ENCODE results near the gene DISC1.

The DISC1 gene

GRCh38 chr1:232047473-232047872 is 420.9 kb downstream of the DISC1 start:
- Histone ChIP-seq H3K9me3 (ENCODE audit: control insufficient read depth in 1 of 2, low read length in 2 of 2) (no peaks in the 10 kb centered on the region), H3K36me3 (ENCODE audit: control insufficient read depth in 1 of 2, insufficient read depth in 2 of 2, low read length in 2 of 2) (no peaks in the 10 kb centered on the region), H3K4me1 (ENCODE audit: control insufficient read depth in 1 of 2, insufficient read depth in 2 of 2, low read length in 2 of 2) (no peaks in the 10 kb centered on the region), H3K4me3 (ENCODE audit: low read depth in 1 of 2, low read length in 2 of 2) (no peak overlapping the region), H3K9ac (ENCODE audit: low read depth in 1 of 2, low read length in 2 of 2) (no peak overlapping the region), H3K27me3 (ENCODE audit: control insufficient read depth in 1 of 2, insufficient read depth in 2 of 2, low read length in 2 of 2) (no peaks in the 10 kb centered on the region), H3K27ac (ENCODE audit: low read depth, low read length) (no peak overlapping the region)

- H3K4me1 ChIP-seq (ENCODE audit: control insufficient read depth in 1 of 2, insufficient read depth in 2 of 2, low read length in 2 of 2) = no peaks in the 10 kb centered on the region
- no peak overlapping the region for H3K4me3 ChIP-seq (ENCODE audit: low read depth in 1 of 2, low read length in 2 of 2)
- H3K9me3 ChIP-seq (ENCODE audit: control insufficient read depth in 1 of 2, low read length in 2 of 2) = no peaks in the 10 kb centered on the region
- H3K27me3 ChIP-seq (ENCODE audit: control insufficient read depth in 1 of 2, insufficient read depth in 2 of 2, low read length in 2 of 2) = no peaks in the 10 kb centered on the region
- no peak overlapping the region for H3K9ac ChIP-seq (ENCODE audit: low read depth in 1 of 2, low read length in 2 of 2)
- no peak overlapping the region for H3K27ac ChIP-seq (ENCODE audit: low read depth, low read length)
- no peaks in the 10 kb centered on the region for H3K36me3 ChIP-seq (ENCODE audit: control insufficient read depth in 1 of 2, insufficient read depth in 2 of 2, low read length in 2 of 2)
These were observed 421.9 kb downstream of the DISC1 start for GRCh38 chr1:232048481-232048880.

- Histone ChIP-seq H3K9ac (ENCODE audit: low read depth in 1 of 2, low read length in 2 of 2) (no peak overlapping the region), H3K4me1 (ENCODE audit: control insufficient read depth in 1 of 2, insufficient read depth in 2 of 2, low read length in 2 of 2) (no peaks in the 10 kb centered on the region), H3K4me3 (ENCODE audit: low read depth in 1 of 2, low read length in 2 of 2) (no peak overlapping the region), H3K9me3 (ENCODE audit: control insufficient read depth in 1 of 2, low read length in 2 of 2) (no peaks in the 10 kb centered on the region), H3K27me3 (ENCODE audit: control insufficient read depth in 1 of 2, insufficient read depth in 2 of 2, low read length in 2 of 2) (no peaks in the 10 kb centered on the region), H3K36me3 (ENCODE audit: control insufficient read depth in 1 of 2, insufficient read depth in 2 of 2, low read length in 2 of 2) (no peaks in the 10 kb centered on the region), H3K27ac (ENCODE audit: low read depth, low read length) (no peak overlapping the region)
These were observed 422.7 kb downstream of the DISC1 start for GRCh38 chr1:232049335-232049734.

GRCh38 chr1:232057217-232057895 is 430.8 kb downstream of the DISC1 start:
- Histone ChIP-seq H3K36me3 (ENCODE audit: control insufficient read depth in 1 of 2, insufficient read depth in 2 of 2, low read length in 2 of 2) (no peaks in the 10 kb centered on the region), H3K27me3 (ENCODE audit: control insufficient read depth in 1 of 2, insufficient read depth in 2 of 2, low read length in 2 of 2) (no peaks in the 10 kb centered on the region), H3K4me1 (ENCODE audit: control insufficient read depth in 1 of 2, insufficient read depth in 2 of 2, low read length in 2 of 2) (no peaks in the 10 kb centered on the region), H3K9me3 (ENCODE audit: control insufficient read depth in 1 of 2, low read length in 2 of 2) (no peaks in the 10 kb centered on the region), H3K4me3 (ENCODE audit: low read depth in 1 of 2, low read length in 2 of 2) (no peak overlapping the region), H3K27ac (ENCODE audit: low read depth, low read length) (no peak overlapping the region), H3K9ac (ENCODE audit: low read depth in 1 of 2, low read length in 2 of 2) (no peak overlapping the region)

GRCh38 chr1:232057896-232058274 is 431.3 kb downstream of the DISC1 start:
- no peak overlapping the region for H3K4me3 ChIP-seq (ENCODE audit: low read depth in 1 of 2, low read length in 2 of 2)
- no peaks in the 10 kb centered on the region for H3K36me3 ChIP-seq (ENCODE audit: control insufficient read depth in 1 of 2, insufficient read depth in 2 of 2, low read length in 2 of 2)
- H3K4me1 ChIP-seq (ENCODE audit: control insufficient read depth in 1 of 2, insufficient read depth in 2 of 2, low read length in 2 of 2) = no peaks in the 10 kb centered on the region
- H3K27ac ChIP-seq (ENCODE audit: low read depth, low read length) = no peak overlapping the region
- H3K9ac ChIP-seq (ENCODE audit: low read depth in 1 of 2, low read length in 2 of 2) = no peak overlapping the region
- no peaks in the 10 kb centered on the region for H3K27me3 ChIP-seq (ENCODE audit: control insufficient read depth in 1 of 2, insufficient read depth in 2 of 2, low read length in 2 of 2)
- no peaks in the 10 kb centered on the region for H3K9me3 ChIP-seq (ENCODE audit: control insufficient read depth in 1 of 2, low read length in 2 of 2)

GRCh38 chr1:232059726-232060374 is 433.3 kb downstream of the DISC1 start:
- H3K27ac ChIP-seq (ENCODE audit: low read depth, low read length) = no peak overlapping the region
- H3K4me3 ChIP-seq (ENCODE audit: low read depth in 1 of 2, low read length in 2 of 2) = no peak overlapping the region
- no peaks in the 10 kb centered on the region for H3K27me3 ChIP-seq (ENCODE audit: control insufficient read depth in 1 of 2, insufficient read depth in 2 of 2, low read length in 2 of 2)
- H3K4me1 ChIP-seq (ENCODE audit: control insufficient read depth in 1 of 2, insufficient read depth in 2 of 2, low read length in 2 of 2) = no peaks in the 10 kb centered on the region
- H3K9ac ChIP-seq (ENCODE audit: low read depth in 1 of 2, low read length in 2 of 2) = no peak overlapping the region
- H3K36me3 ChIP-seq (ENCODE audit: control insufficient read depth in 1 of 2, insufficient read depth in 2 of 2, low read length in 2 of 2) = no peaks in the 10 kb centered on the region
- H3K9me3 ChIP-seq (ENCODE audit: control insufficient read depth in 1 of 2, low read length in 2 of 2) = no peaks in the 10 kb centered on the region

GRCh38 chr1:232062967-232063366 is 436.4 kb downstream of the DISC1 start:
- Histone ChIP-seq H3K9ac (ENCODE audit: low read depth in 1 of 2, low read length in 2 of 2) (no peak overlapping the region), H3K27ac (ENCODE audit: low read depth, low read length) (no peak overlapping the region), H3K4me3 (ENCODE audit: low read depth in 1 of 2, low read length in 2 of 2) (no peak overlapping the region), H3K27me3 (ENCODE audit: control insufficient read depth in 1 of 2, insufficient read depth in 2 of 2, low read length in 2 of 2) (no peaks in the 10 kb centered on the region), H3K4me1 (ENCODE audit: control insufficient read depth in 1 of 2, insufficient read depth in 2 of 2, low read length in 2 of 2) (no peaks in the 10 kb centered on the region), H3K9me3 (ENCODE audit: control insufficient read depth in 1 of 2, low read length in 2 of 2) (no peaks in the 10 kb centered on the region), H3K36me3 (ENCODE audit: control insufficient read depth in 1 of 2, insufficient read depth in 2 of 2, low read length in 2 of 2) (no peaks in the 10 kb centered on the region)

GRCh38 chr1:232066521-232066920 is 439.9 kb downstream of the DISC1 start:
- no peak overlapping the region for H3K27ac ChIP-seq (ENCODE audit: low read depth, low read length)
- H3K9me3 ChIP-seq (ENCODE audit: control insufficient read depth in 1 of 2, low read length in 2 of 2) = no peaks in the 10 kb centered on the region
- H3K4me3 ChIP-seq (ENCODE audit: low read depth in 1 of 2, low read length in 2 of 2) = no peak overlapping the region
- no peaks in the 10 kb centered on the region for H3K27me3 ChIP-seq (ENCODE audit: control insufficient read depth in 1 of 2, insufficient read depth in 2 of 2, low read length in 2 of 2)
- H3K36me3 ChIP-seq (ENCODE audit: control insufficient read depth in 1 of 2, insufficient read depth in 2 of 2, low read length in 2 of 2) = no peaks in the 10 kb centered on the region
- H3K4me1 ChIP-seq (ENCODE audit: control insufficient read depth in 1 of 2, insufficient read depth in 2 of 2, low read length in 2 of 2) = no peaks in the 10 kb centered on the region
- H3K9ac ChIP-seq (ENCODE audit: low read depth in 1 of 2, low read length in 2 of 2) = no peak overlapping the region

GRCh38 chr1:232074265-232074664 is 447.7 kb downstream of the DISC1 start:
- H3K9me3 ChIP-seq (ENCODE audit: control insufficient read depth in 1 of 2, low read length in 2 of 2) = no peaks in the 10 kb centered on the region
- H3K4me3 ChIP-seq (ENCODE audit: low read depth in 1 of 2, low read length in 2 of 2) = no peak overlapping the region
- H3K9ac ChIP-seq (ENCODE audit: low read depth in 1 of 2, low read length in 2 of 2) = no peak overlapping the region
- no peaks in the 10 kb centered on the region for H3K27me3 ChIP-seq (ENCODE audit: control insufficient read depth in 1 of 2, insufficient read depth in 2 of 2, low read length in 2 of 2)
- H3K4me1 ChIP-seq (ENCODE audit: control insufficient read depth in 1 of 2, insufficient read depth in 2 of 2, low read length in 2 of 2) = no peaks in the 10 kb centered on the region
- no peak overlapping the region for H3K27ac ChIP-seq (ENCODE audit: low read depth, low read length)
- no peaks in the 10 kb centered on the region for H3K36me3 ChIP-seq (ENCODE audit: control insufficient read depth in 1 of 2, insufficient read depth in 2 of 2, low read length in 2 of 2)

- no peak overlapping the region for H3K4me3 ChIP-seq (ENCODE audit: low read depth in 1 of 2, low read length in 2 of 2)
- no peaks in the 10 kb centered on the region for H3K27me3 ChIP-seq (ENCODE audit: control insufficient read depth in 1 of 2, insufficient read depth in 2 of 2, low read length in 2 of 2)
- no peaks in the 10 kb centered on the region for H3K36me3 ChIP-seq (ENCODE audit: control insufficient read depth in 1 of 2, insufficient read depth in 2 of 2, low read length in 2 of 2)
- H3K9me3 ChIP-seq (ENCODE audit: control insufficient read depth in 1 of 2, low read length in 2 of 2) = no peaks in the 10 kb centered on the region
- no peak overlapping the region for H3K9ac ChIP-seq (ENCODE audit: low read depth in 1 of 2, low read length in 2 of 2)
- H3K4me1 ChIP-seq (ENCODE audit: control insufficient read depth in 1 of 2, insufficient read depth in 2 of 2, low read length in 2 of 2) = no peaks in the 10 kb centered on the region
- no peak overlapping the region for H3K27ac ChIP-seq (ENCODE audit: low read depth, low read length)
These were observed 451.2 kb downstream of the DISC1 start for GRCh38 chr1:232077809-232078208.
